A549 treated with Mapracorat at 1 μM for 4 hours (cell line): ENCODE results near the gene MRPS12. TPM values are rescaled to one million over a fixed set of nuclear protein-coding genes. Genes with fewer than 3 reads are reported as not detected.

ENCODE experiments used
- total RNA-seq: library from RNA; stranded (reverse); fragments of 200-300 nt; extraction: Qiagen RNA extraction; gene quantifications from 5 replicates; pipeline ENCODE4 v1.2.3, GENCODE V29; 2022

The MRPS12 gene
- 200 to 304 TPM (median 264 TPM) in 5 replicates for total RNA-seq

GRCh38 chr19:38930776-38931520 lies at the start of gene MRPS12:
MRPS12 (plus strand) TSS chr19:38930944; CDS start chr19:38931295, 351 bp downstream.

GRCh38 chr19:38899447-38900201 lies 31.1 kb upstream of the MRPS12 start, which contains the start of the genes NFKBIB and SIRT2:
NFKBIB (plus strand) TSS chr19:38899969; CDS start chr19:38900033, 64 bp downstream.
SIRT2 (minus strand) TSS chr19:38899618; CDS start chr19:38899521, 97 bp downstream.

GRCh38 chr19:38929929-38930775 lies 592 bp upstream of the MRPS12 start, which contains the start of gene SARS2:
SARS2 (minus strand) TSS chr19:38930763; CDS start chr19:38930736, 27 bp downstream.

GRCh38 chr19:38975214-38975860 lies 44.6 kb downstream of the MRPS12 start, which contains the start of gene FBXO17:
FBXO17 (minus strand) TSS chr19:38975742; CDS start chr19:38950319, 25,423 bp downstream.

Other genes starting within 250 kb of the MRPS12 start
- gene CAPN12, start 186.5 kb upstream of the MRPS12 start, total RNA-seq: 3.8 to 7.2 TPM (median 6.3 TPM) in 5 replicates
- gene LGALS7, start 157.4 kb upstream of the MRPS12 start, total RNA-seq: not detected in 5 replicates
- 0.48 to 0.86 TPM (median 0.57 TPM) in 3 of 5 replicates, not detected in the others for gene LGALS7B, start 141.7 kb upstream of the MRPS12 start, total RNA-seq
- 0.41 to 0.74 TPM (median 0.63 TPM) in 5 replicates for gene LGALS4, start 118.0 kb upstream of the MRPS12 start, total RNA-seq
- 272 to 390 TPM (median 289 TPM) in 5 replicates for gene ECH1, start 99.2 kb upstream of the MRPS12 start, total RNA-seq
- 317 to 386 TPM (median 357 TPM) in 5 replicates for gene HNRNPL, start 81.0 kb upstream of the MRPS12 start, total RNA-seq
- 1.9 to 2.7 TPM (median 2.4 TPM) in 5 replicates for gene RINL, start 52.7 kb upstream of the MRPS12 start, total RNA-seq
- gene SIRT2, start 31.3 kb upstream of the MRPS12 start, total RNA-seq: 32.8 to 40.0 TPM (median 37.6 TPM) in 5 replicates
- 61.9 to 127 TPM (median 100 TPM) in 5 replicates for gene NFKBIB, start 31.0 kb upstream of the MRPS12 start, total RNA-seq
- 0.53 to 1.3 TPM (median 1.0 TPM) in 5 replicates for gene CCER2, start 18.8 kb upstream of the MRPS12 start, total RNA-seq
- gene SARS2, start 181 bp upstream of the MRPS12 start, total RNA-seq: 44.7 to 57.3 TPM (median 51.6 TPM) in 5 replicates
- gene FBXO17, start 44.8 kb downstream of the MRPS12 start, total RNA-seq: 59.5 to 82.4 TPM (median 78.3 TPM) in 5 replicates
- 2.8 to 4.4 TPM (median 3.6 TPM) in 5 replicates for gene FBXO27, start 101.6 kb downstream of the MRPS12 start, total RNA-seq
- gene ACP7, start 153.4 kb downstream of the MRPS12 start, total RNA-seq: 0.05 to 0.17 TPM in 2 of 5 replicates, not detected in the others
- gene PAK4, start 194.8 kb downstream of the MRPS12 start, total RNA-seq: 82.2 to 115 TPM (median 108 TPM) in 5 replicates